GM19452 (cell line): ENCODE measurements around the gene SLC6A3.

ENCODE experiments used
- ATAC-seq: cut with Tn5 transposase; IDR thresholded peaks from one replicate; pipeline ENCODE4 v1.9.1; 2021; ENCODE audit not compliant: unreplicated experiment

The SLC6A3 gene

DNA sequence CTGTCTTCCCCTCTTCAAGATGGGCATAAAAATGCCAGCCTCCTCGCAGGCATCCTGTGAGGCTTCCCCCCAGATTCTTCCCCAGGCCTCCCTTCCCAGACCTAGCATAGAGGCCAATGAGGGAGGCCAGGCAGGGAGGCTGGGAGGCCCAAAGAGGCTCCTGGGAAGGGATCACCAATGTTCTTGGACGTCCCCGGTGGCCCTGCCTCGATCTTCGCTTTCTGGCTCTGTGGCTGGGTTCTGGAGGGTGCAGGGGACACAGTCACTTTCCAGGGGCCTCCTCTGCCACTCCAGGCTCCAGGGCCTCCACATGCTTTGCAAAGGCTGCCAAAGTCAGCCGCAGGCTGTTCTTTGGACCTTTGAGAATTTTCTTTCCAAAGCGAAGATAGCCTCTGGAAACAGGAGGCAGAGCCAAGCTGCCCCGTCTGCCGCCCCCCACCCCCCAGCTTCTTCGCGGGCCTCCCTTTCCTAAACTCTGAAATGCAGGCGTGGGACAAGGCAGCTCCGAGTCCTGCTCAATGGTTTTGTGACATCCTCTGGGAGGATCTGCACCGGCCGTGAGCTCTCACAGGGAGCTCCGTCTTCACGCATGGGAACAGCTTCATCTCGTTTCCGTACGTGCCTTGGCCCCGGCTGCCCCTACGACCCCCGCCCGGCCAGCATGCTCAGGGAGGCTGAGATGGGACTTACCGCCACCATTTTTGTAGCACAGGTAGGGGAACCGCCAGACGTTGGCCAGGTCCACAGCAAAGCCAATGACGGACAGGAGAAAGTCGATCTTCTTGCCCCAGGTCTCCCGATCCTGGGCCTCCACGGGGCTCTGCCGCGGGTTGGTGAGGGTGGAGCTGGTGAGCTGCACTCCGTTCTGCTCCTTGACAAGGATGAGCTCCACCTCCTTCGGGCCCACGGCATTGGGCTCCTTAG, 2.8 kb downstream of the SLC6A3 start:
- no peak for ATAC-seq

DNA sequence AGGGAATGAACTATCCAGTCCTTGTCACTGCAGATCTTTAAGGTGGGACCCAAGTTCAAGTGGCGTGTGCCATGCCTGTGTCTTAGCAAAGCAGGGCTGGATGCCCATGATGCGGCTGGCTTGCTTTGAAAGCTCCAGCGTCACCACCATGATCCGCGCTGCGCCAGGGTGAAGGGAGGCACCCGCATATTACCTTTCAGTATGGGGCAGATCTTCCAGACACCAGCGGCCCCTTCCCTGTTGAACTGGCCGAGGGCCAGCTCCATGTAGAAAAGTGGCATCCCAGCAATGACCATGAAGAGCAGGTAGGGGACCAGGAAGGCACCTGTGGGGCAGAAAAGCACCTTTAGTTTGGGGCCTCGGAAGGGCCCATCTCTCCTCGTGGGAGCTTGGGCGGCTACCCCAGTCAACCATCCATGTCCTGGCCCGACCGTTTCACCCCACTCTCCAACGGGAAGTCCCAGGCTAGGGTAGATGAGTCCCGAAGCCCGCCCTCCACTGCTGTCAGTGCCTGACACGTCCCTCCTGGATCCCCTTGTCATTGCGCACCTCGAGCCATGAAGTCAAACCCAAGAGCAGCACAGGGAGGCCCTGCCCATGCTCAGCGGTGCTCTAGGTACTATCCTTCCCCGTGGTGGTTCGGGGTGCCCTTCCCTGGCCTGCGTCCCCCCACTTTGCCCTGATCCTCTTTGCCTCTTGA, 3.9 kb downstream of the SLC6A3 start:
- no peak for ATAC-seq

DNA sequence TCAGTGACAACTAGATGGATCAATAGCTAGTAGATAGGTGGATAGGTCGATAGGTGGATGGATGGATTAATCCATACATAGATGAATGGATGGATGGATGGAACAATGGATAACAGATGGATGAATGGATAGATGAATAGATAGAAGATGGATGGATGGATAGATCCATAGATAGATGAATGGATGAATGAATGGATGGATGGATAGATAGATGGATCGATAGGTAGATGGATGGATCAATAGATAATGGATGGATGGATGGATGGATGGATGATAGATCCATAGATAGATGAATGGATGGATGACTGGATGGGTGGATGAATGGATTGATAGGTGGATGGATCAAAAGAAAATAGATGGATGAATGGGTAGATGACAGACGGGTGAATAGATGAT, 5.1 kb downstream of the SLC6A3 start:
- no peak for ATAC-seq

DNA sequence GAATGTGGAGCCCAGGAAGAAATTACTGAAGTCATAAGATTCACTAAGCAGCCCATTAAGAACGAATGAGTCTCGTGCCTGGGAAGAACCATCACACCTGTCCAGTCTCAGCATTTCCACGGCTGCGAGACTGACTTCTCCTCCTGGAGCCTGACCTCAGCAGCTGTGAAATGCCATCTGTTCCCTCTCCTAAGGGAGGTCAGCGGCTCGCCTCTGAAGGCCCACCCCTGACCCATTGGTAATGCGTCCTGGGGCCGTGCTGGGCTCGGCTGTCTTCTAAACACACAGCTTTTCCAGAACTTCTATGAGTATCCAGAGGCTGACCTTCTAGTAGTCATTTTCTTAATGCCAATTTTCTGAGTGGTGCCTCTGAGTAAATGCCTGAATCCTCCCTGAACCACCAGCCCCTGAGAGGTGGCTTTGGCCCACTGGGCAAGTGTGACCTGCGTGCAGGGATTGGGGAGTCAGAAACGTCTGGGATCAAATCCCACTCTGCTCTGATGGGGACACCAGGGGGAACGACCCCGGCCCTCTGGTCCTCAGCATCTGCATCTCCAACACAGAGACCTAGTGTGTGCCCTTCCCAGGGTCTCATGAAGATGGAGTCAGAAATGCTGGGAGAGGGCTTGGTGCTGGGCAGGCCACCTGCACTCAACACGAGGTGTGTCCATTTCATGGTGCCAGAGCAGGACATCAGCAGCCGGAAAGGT, 5.7 kb downstream of the SLC6A3 start:
- ATAC-seq: no peak

DNA sequence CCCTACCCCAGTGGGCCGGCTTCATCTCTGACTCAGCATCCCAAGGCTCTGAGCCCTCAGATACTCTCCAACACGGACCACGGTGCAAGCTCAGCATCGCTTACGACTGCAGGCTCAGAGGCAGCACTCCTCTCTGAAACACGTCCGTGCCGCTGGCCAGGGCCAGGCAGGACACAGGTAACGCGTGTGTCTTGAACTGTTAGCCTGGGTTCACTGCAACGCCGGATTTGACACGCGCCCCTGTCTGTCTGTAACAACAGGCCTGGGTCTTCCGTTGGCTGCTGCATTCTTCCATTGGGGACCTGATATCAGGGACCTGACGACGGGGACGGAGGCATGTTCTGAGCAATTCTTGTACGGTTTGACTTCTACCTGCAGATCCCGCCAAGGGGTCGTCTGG, 6.4 kb downstream of the SLC6A3 start:
- no peak for ATAC-seq

DNA sequence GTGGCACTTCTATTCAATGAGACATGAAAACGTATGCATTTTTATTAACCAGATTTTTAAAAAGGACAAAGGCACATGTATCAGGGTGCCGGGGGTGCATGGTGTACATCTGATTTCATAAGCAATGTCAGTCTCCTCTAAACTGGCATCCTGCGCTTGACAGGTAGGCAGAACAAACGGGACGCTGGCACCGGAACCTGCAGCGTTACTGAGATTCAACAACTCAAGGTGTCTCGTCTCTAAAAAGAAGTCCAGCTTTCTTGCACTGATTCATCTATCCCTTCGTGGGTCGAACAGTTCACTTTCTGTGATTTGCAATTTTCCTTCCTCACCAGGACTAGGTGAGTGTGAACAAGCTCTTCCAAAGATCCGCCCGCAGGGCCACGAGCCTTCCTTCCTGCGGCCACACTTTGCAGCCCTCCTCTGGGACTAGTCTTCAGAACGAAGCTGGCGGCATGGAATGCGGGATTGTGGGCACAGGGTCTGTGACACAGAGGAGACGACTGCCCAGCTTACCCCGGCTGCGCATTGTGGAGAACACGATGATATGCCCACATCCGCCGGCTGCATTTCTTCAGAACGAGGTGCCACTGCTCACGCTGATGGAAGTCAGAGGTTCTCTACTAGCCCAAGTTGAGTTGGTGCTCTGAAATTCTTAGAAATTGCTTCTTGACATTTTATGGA, 7.2 kb downstream of the SLC6A3 start:
- ATAC-seq: no peak

DNA sequence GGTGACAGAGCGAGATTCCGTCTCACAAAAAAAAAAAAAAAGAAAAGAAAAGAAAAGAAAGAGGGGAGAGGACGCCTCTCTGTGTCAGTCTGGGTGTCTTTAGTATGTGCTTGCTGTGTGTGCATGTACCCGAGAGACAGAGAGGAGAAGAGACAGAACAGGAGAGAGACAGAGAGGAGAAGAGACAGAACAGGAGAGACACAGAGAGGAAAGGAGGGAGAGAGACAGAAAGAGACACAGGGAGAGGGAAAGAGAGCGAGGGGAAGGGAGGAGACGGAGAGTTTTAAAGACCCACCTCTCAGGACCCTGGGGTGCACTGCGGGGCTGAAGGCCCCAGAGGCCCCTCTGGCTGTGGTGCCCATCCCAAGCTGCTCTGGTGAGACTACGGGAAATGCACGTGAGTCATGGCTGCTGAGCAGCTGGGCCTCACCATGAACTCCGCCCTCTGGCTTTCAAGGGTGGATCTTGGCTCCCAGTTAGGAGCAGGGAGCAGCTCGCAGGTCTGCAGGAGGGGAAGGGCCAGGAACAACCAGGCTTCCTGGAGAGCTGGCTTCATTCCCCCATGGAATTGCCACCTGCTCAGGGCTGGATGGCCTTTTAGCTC, 7.9 kb downstream of the SLC6A3 start:
- no peak for ATAC-seq

DNA sequence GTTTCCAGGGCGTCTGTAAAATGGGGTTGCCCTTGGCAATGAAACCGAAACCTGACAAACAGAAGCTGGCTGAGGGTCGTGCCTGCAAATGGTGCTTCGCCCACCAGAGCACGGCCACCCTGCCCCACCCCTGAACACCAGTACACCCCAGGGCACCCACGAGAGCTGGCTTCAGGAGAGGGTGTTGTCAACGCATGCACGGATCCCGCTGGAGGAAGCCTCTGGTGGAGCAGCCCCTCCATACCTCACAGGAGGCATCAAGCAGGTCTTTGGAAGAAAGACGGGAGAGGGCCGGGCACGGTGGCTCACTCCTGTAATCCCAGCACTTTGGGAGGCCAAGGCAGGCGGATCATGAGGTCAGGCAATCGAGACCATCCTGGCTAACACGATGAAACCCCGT, 8.6 kb downstream of the SLC6A3 start:
- no peak for ATAC-seq

DNA sequence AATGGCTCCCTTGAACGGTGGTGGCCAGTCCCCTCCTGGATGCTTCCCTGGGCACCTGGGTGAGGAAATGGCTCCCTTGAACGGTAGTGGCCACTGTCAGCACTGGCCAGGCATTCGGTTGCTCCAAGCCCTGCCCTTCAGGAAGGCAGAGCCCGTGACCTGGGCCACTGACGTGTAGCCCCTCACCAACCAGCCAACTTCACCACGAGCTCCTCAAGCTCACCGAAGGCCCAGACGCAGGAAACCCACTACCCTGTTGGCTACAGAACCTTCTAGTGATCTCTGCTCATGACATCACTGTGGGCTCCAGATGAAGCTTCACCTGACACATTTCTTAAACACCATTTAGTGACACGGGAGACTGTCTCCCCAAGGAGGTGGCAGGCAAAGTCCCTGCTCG, 9.2 kb downstream of the SLC6A3 start:
- no peak for ATAC-seq

DNA sequence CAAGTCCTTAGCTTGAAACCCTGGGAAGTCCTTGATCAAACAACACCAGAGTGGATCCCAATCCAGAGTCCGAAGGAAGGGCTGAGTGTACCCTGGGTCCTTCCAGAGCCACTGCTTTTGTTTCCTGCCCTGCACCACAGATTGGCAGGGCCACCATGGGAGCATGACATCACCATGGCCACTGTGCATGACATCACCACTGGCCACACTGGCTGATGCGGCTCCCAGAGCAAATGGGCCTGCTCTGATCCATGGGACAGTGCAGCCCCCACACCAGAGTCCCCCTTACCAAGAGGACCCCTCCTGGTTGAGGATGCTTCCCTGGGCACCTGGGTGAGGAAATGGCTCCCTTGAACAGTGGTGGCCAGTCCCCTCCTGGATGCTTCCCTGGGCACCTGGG, 9.9 kb downstream of the SLC6A3 start:
- ATAC-seq: no peak

DNA sequence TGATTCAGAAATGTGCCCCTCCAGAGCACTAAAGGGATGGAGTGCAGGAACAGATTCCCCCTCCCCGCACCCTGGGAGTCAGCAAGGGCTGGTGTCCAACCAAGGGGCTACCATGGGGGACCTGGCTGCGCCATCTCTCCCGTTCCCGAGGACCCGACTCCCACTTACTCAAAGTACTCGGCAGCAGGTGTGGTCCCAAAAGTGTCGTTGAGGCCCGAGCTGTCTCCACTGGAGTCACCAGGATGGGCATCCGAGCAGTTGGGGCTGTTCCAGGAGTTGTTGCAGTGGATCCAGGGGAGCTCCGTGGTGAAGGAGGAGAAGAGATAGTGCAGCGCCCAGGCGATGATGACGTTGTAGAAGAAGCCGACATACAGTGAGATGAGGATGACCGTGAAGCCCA, 12.9 kb downstream of the SLC6A3 start:
- no peak for ATAC-seq

DNA sequence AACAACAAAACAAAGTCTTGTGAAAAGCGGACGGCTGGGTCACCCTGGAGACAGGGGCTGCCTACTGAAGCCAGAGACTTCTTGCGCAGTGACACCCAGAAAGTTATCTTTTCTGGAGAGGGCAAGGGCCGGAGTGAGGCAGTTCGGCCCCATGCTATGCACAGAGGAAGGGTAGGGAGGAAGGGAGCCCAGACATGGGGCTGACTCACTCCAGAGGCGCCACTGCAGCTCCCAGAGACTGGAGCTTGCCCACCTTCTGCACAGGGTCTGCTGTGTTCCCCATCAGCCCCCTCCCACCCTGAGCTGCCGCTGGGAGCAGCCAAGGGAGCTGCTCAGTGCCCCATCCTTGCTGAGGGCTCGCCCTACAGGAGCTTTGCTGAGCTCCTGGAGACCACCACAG, 13.3 kb downstream of the SLC6A3 start:
- ATAC-seq: no peak

DNA sequence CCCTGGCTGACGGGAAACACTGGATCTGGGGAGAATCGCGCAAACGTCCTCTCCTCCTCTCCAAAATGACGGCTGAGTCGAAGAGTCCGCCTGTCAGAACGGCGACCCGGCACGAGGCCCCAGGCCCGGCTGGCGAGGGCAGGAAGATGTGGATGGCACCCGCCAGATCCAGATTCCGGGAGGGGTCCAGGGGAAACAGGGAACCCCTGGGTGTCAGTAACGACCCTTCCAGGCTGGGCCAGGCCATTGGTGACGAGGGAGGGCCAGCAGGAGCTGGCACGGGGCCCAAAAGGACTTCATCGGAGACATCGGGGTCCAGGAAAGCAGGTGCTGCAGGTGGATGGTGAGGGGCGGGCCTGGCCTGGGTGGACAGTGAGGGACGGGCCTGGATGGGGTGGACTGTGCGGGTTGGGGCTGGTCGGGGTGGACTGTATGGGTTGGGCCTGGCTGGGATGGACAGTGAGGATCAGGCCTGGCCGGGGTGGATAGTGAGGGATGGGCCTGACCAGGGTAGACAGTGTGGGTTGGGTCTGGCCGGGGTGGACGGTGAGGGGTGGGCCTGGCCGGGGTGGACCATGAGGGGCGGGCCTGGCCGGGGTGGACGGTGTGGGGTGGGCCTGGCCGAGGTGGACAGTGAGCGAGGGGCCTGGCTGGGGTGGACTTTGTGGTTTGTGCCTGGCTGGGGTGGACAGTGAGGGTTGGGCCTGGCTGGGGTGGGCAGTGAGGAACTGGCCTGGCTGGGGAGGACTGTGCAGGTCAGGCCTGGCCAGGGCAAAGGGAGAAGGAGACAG, 14.0 kb downstream of the SLC6A3 start:
- no peak for ATAC-seq

DNA sequence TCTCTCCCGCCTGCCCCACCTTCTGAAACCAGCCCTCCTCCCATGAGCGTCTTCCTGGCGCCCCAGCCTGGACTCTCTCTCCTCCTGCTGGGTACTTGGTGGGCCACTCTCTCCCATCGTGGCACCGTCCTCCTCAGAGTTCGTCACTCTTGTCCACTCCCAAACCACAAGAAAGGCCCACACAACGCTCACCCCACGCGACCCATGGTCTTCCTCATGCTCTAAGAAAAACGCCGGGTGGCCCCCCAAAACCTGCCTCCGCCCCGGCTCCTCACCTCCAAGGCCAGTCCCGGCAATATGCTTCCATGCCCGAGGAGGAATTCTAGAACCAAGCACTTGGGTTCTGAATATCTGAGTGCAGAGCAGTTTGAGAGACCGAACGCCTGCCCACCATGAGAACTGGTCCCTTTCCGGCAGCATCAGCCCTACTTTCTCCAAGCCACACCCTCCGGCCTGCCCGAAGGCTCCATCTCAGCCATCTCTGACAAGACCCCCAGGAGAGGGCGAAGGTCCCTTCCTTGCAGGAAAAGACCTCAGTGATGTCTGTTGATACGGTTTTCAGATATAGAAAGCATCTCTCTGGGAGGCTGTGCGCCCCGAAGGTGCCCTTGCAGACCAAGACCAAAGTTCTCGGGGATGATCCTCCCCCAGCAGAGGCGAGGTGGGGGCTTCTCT, 15.0 kb downstream of the SLC6A3 start:
- ATAC-seq: no peak

DNA sequence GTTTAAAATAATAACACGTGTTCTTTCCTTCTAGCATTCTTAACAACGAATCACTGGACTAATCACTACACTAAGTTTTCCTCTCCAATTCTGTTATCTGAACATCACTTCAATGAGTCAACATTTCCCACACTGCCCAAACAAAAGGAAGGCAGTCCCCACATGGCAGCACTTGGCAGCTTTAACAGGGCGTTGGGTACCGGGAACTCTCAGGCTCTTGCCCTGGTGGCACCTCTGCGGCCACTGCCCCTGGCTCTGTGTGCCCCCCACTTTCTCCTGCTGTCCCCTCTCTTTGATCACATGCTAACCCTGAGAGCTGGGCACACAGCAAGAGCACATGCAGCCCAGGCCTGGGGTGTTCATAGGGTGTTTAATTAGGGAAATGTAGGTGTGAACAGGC, 15.7 kb downstream of the SLC6A3 start:
- no peak for ATAC-seq

DNA sequence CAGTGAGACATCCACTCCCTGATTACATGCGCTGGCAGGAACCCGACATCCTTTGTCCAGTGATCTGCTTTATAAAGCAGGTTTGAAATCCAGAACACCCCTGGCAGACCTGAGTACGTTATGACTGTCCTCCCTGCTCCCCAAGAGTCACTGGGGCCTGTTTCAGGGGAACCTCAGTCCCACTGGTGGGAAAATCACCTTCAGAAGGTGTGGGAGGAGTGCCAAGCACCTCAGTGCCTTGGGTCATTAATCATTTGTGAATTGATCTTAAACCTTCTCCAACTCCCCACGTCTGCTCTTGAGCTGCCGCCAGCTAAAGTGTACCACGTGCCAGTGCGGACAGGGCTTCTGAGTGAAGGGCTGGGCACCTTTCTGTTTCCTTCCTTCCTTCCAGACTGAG, 16.2 kb downstream of the SLC6A3 start:
- ATAC-seq: no peak

DNA sequence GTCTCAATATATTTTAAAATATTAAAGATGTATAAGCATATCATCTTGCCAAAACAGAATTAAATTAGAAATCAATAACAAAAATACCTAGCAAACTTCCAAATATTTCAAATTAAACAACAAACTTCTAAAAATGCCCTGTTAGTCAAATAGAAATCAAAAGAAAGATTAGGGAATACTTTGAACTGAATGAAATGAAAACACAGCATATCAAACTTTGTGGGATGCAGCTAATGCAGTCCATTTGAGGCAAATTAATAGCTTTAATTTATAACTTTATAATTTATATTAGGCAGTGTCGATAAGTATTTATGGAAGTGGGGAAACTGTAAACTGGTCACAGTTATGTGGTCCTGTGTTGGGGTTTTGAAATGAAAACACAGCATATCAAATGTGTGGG, 17.1 kb downstream of the SLC6A3 start:
- ATAC-seq: no peak

DNA sequence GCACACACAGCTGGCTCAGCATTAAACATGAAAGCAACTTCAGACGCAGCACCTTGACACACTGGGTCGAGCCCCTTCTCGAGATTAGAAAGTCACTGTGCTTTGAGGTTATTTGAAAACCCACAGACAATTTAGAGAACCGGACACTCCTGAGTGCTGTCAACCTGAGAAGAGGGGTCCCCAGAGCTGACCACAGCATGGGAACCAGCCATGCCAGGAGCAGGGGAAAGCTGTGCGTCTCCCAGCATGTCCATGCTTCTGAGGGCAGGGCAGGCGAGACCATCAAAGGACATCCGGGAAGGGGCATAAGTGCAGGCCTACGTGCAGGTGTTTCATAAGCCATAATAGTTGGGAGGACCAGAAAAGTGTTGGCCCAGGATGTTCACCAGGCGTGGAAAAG, 20.5 kb downstream of the SLC6A3 start:
- no peak for ATAC-seq

DNA sequence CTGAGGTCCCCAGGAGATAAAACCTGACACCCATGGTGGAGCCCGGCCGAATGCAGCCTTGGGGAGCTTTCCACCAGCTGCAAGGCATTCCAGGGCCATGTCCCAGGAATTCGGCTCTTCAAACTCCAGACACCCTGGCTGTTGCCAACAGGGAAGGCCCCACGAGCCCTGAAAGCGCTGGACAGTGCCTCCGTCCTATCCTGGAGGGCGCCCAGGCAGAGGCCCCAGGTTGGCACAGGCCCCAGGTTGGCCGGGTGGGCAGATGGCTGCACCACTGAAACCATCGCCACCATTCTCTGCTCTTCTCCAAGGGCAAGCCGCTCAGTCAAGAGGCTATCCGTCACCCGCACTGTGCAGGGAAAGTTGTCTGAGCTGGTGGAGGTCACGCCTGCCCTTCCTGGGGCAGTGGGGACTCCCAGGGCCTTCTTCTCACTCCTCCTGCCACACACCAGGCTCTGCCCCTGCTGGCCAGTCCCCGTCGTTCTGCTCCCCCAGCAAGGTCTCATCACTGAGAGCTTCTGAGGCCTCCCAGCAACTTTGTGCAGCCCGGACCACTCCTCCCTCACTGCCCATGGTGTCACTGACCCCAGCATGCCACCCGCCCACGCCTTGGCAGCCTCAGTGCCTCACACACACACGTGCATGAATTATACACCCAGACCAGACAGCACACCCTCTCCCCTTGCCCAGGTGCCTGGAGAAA, 21.2 kb downstream of the SLC6A3 start:
- no peak for ATAC-seq
